Hematopoietic multipotent progenitor cell treated with erythropoietin and hydrocortisone succinate and interleukin-3 and kit ligand, for 15 days (in vitro differentiated cells): ENCODE results near the gene NRP2.

ENCODE experiments used
- DNase-seq: peaks from one replicate; pipeline ENCODE4 v3.0.0-alpha.2; 2015; ENCODE audit warnings: low spot score

The NRP2 gene

DNA sequence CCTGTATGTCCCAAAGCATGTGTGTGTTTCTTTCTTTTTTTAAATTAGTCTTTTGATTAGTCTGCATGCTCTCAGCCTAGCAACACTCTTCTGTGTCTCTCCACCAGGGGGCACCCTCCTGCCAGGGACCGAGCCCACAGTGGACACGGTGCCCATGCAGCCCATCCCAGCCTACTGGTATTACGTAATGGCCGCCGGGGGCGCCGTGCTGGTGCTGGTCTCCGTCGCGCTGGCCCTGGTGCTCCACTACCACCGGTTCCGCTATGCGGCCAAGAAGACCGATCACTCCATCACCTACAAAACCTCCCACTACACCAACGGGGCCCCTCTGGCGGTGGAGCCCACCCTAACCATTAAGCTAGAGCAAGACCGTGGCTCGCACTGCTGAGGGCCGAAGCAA lies 93.8 kb downstream of the NRP2 start:
- peak; percentile 72 for DNase-seq

DNA sequence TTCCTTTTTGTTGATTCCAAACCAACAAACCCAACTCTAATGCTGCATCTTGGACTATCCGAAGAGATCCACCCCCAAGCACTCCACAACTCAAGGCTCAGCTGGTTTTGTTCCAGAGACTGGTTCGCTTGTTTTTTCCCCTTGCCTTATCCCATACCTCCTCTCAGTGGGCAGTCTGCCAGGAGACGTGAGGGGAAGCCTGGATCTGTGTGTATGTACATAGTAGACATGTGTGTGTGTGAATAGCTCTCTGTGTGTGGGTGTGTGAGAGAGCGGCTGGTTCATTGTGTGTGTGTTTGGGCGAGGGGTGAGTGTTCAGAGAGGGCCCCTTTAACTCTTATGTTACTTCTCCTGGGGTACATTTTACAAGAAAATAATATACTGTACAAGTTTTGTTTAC lies 94.4 kb downstream of the NRP2 start:
- no peak for DNase-seq

DNA sequence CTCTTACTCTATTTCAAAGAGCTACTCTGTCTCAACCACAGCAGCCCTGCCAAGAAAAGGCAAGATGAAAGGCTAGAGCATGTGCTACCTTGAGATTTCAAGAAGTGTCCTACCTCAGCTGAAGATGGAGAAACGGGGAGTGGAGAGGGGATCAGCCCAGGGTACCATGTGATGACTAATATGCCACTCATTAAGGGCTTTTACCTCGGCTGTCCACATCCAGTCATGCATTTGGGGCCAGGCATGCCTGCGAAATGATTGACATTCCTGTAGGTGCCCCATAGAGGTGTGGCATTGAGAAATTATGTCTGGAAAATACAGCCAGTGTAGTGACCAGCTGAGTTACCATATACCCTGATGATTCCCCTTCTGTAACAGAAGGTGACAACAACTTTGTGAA lies 96.1 kb downstream of the NRP2 start:
- no peak for DNase-seq

DNA sequence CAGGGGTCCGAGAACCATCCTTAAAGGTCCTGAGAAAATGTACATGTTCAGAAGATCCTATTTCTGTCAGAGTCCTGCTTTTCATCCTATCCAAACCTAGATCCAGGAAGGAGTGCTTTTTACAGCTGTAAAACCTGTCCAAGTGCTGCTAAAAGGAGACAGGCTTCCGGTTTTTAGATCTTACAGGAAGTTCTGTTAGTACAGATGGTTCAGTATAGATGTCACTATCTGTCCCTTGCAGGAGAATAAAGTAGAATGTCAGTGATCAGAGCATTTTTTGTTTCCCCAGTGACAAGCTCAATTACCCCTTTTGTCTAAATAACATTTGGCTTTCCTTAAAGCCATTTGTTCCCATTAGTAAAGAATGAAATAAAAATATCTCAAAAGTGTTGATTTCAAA lies 98.3 kb downstream of the NRP2 start:
- DNase-seq: peak; percentile 70

DNA sequence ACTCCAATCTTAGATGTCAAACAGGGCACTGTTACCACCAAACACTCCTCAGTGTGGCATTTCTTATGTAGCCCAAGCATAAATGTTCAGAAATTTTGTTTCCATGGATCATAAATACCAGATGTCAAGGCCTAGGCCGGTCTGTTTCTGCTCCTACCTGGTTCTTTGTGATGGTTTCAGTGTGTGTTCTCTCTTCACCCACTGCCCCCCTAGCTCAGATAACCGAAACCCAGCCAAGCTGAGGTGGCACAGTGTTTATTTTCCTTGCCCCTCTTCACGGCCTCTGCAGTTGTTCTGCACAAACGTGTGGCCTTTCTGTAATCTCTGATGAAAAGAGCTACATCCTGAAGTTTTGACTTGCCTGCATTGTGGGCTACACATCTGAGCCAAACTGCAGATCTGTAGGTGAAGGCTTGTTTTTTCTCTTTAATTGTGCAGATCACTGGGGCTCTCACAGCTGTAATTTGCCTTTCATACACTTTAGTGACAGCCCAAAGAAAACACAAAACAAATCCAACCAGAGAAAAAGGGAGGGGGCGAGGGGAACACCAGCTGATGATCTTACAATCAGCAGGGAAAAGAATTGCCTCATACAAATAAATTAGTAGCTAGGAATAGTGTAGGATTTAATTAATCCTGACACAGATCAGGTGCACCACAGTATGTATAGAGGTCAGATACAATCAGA lies 99.1 kb downstream of the NRP2 start:
- peak; percentile 6 for DNase-seq

DNA sequence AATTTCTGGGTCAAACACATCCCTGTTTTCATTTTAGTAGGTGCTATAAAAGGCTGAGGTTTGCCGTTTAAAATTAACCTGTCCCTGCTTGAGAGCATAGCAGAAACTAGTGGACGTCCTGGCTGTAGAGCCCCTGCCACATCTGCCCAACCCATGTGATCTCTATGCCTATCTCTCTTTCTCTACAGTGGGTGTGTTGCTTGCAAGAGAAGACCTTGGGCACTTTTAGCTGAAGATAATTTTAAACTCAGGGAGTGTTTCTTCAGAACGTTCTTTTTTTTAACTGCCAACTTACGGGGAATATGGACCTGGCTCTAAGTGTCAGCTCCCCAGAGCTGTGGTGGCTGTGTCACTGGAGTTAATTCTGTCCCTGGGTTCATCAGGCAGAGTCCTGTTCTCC lies 100.6 kb downstream of the NRP2 start:
- peak; percentile 63 for DNase-seq

DNA sequence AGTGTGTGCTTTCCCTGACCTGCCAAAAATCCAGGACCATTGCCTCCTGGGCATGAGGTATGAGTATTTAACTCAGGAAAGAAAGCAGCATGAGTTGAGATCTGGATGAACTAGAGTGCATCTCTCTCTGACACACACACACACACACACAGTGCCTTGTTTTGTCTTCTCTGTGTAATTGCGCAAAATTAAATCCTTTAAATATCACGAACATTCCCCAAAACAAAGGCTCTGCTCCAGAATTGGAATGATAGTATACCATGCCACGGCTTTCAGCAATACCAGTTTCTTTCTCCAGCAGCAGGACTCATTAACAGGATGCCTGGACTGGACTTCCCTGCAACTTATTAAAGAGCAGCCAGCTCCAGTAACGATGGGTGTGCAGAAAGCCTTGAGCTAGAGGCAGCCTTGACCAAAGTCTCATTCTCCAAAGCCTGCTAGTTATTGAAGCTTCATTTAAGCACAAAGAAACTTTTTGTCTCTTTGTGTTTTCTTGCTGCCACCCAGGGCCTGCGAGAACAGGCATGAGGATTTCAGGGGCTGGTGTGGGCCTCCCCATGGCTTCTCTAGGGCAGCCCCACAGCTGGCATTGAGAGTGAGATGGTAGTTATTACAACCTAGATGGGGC lies 101.7 kb downstream of the NRP2 start:
- no peak for DNase-seq

DNA sequence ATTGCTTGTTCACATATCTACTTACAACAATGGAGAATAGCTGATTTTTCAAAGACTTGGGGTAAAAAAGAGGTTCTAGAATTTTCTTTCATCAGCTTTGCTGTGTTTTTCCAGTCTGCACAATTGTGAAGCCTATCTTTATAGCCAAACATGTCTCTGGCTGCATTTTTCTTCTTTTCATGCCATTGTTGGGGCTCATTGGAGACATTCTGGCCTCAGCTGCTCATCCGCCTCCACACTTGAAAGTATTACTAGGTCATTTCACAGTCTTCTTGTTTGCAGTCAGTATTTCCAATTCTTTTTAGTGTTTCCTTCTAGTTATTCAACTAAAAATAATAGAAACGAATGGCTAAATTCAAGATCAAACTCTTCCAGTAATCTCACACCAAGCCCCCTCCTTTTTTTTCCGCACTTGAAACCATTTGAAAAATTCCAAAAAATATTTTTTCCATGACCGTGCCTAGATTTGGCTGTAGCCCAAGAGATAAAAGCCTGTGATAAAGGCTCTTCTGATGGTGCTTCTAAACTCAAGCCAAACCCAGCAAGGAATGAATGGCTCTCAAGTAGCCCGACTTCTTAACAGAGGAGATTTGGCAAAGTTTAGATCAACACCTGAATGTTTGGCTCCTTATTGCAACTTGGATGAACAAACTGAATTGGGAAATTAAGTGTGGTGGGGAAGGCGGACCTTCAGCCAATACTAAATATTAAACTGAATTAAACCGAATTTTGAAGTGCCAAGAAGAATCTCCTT lies 103.4 kb downstream of the NRP2 start:
- DNase-seq: no peak

DNA sequence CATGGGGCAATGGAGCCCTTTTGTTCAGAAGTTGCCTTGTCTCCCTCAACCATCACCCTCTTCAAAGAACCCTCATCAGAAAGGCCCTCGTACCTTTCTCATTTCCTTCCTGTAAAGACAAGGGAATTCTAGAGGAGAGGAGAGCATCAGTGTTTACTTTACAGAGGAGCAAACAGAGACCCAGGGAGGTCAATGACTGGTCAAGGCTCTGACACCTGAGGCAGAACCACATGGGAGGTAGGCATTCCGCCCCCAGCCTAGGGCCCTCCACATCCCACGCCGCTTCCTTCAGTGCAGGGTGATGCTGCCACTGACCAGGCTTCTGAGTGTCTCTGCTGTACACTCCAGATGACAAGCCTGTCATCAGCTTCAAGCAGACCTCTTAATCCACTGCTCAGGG lies 104.7 kb downstream of the NRP2 start:
- DNase-seq: no peak

DNA sequence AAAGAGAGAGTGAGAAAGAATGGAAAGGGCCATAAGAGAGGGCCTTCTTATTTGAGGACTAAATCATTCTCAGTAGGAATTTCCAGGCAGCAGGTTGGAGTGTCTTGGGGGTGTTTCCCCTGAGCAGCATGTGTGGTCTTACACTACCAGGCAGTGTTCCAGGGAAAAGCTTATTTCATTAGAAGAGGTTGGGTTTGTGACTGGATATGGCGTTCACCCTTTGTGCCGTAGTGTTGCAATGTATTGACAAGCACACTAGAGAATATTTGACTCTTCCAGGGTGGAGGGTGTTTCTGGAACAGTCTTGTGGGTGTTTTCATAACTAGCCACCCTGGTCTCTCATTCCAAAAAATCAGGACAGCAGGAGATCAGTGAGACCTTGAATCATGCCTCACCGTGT lies 105.5 kb downstream of the NRP2 start:
- DNase-seq: no peak

DNA sequence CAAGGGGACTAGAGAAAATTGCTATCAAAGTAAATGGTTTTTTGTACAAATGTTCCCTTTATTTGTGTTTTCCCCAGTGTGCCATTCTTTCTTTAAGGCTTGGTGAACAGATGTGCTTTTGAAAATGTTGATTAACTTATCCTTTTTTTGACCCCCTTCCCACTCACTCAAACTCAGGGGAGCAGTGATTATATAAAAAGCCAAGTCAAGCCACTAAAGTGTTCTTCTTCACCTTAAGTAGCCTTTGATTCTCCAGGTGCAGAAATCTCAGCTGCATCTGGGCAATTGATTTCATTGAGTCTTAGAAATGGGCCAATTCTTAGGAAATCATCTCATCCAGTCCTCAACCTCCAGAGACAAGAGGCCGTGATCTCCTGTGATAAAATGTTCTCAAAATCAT lies 107.6 kb downstream of the NRP2 start:
- DNase-seq: no peak

DNA sequence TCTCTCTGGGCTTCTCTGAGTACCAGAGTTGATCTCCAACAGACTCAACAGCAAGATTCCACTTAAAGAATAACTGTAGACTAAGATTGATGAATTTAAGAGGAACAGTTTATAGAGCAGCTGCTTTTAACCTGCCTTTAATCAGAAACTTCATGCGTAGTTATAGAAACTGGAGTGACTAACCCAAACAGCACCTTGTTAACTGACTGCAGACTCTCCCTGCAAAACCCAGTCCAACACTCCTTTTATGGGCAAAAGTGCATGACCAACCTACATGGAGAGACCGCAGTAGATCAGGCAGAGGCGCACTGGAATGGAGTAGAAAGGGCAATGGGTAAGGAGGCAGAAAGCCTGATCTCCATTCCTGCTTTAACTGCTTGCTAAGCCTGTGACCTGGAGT lies 110.6 kb downstream of the NRP2 start:
- no peak for DNase-seq

DNA sequence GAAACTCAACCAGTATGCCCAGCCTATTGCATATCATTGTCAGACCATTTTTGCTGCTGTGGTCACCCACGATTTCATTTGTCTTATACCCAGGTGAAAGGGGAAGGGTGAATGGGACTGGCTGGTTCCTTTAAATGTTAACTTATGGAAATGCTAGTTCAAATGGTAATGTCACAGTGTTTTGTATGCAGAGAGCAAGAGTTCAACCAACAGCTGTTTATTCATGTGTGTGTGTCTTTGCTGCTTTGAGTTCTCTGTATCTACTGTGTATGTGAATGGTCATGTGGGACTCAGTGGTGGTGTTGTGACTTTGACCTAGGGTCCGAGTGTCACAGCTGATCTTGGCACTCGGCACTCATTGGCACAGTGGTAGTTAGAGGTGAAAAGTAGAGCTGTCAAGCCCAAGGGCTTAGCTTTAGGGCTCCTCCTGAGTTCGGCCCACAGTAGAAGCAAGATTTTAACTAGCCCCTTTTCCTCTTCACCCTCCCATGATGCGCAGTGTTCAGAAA lies 114.6 kb downstream of the NRP2 start:
- DNase-seq: no peak

DNA sequence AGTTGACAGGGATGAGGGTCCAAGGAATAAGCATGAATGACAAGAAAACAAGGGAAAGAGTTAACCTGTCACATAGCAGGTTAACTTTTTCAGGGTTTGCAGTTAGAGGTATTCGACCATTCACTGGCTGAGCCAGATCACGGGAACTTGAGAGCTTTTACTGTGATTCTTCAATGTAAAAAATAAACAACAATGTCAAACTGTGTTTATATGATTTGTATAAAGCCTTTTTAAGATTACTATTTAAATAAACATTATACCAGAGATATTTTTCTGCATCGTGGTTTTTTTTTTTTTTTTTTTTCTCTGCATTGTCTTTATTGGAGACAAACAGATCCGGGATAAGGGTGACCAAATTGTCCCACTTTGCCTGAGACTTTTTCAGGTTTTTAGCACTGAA lies 115.6 kb downstream of the NRP2 start:
- no peak for DNase-seq

DNA sequence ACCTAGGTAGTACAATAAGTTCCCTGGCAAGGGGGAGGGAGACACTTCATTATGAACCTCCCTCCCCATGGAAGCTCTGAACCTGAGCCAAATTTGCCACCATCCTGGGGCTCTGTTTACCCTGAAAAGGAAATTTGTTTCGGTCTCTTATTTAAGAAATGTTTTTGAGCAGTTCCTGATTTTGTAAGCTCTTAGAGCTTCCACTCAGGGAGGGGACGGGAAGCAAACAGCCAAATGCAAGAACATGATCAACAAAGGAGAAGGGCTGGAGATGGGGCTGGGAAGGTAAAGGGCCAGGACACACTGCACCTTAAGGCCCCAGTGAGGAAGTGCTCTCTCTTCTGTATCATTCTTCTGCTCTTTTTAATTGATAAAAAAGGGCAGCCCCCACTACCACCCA lies 117.9 kb downstream of the NRP2 start:
- no peak for DNase-seq

DNA sequence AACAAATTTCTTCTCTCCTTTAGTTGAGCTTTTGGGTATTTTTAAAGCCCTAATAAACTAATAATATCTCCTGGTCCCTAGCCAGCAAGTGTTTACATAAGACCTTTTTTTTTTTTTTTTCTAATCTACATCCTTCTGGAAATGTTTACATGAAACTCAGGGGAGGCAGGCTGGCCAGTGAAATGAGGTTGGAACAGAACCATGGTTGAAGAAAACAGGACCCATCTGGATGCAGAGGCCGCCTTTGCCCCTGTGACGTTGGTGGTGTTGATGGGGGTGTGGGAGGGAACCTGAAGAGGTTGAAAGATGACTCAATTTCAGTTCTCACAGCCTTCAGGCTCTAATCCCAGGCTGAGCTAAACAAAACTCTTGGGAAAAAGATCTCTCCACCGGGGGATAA lies 118.5 kb downstream of the NRP2 start:
- no peak for DNase-seq

DNA sequence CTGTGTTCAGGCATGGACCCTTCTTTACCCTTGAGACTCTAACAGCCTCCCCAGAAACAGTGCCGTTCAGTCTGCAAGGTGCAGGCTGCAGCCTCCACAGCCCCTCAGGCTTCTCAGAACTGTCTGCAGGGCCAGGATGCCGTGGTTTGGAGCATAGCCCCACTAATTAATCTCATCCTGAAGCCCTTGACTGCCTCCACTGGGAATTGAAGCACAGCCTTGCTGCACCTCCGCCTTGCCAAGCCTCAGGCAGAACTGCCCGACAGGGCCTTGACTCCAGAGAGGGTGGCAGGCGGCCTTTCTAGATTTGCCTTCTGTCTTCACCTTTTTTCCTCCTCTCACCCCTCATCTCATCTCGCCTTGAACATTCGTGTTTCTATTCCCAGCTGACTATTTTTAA lies 119.8 kb downstream of the NRP2 start:
- no peak for DNase-seq

DNA sequence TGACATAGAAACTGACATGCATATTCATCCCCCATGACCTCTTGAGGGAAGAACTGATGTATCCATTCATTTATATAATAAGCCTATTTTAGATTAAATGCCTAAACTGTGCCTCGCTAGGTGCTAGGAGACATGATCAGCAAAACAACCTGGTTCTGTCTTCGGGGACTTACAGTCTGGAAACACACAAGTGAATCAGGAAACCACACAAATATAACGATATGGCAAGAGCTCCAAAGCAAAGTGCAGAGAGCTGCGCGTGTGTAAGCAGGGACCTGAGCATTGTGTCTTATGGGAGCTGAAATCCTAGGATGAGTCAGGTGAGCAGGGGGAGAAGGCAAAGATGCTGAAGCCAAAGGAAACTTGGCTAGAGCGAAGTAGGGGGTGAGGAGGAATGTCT lies 120.6 kb downstream of the NRP2 start:
- no peak for DNase-seq

DNA sequence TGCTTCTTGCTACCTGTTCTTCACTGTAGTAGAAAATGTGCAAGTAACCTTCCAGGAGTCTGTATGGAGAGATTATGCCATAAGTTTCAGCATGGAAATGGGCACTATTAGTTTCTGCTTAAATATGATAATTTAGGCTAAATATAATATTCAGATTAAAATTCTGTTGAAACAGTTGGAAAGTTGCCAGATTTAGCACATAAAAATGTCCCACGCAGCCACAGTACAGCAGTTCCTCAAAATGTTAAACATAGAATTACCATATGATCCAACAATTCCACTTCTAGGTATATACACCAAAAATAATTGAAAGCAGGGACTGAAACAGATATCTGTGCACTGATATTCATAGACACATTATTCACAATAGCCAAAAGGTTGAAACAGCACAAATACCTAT lies 121.2 kb downstream of the NRP2 start:
- no peak for DNase-seq

DNA sequence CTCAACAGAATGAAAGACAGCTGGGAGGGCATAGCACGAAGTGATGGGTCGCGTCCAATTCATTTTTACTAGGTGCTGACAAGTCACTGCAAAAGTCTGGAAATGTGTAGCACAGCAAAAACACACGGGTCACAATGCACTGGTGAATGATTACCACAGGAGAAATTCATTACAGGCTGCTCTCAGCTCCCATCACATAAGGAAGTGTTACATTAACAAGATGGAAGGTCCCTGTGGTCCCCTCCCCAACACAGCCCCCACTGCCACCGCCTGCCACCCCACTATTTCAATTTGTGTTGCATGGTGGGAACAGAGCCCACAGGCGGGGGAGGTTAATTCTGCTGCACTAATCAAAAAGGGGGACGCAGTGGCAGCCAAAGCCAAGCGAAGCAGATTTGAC lies 122.8 kb downstream of the NRP2 start:
- DNase-seq: no peak

DNA sequence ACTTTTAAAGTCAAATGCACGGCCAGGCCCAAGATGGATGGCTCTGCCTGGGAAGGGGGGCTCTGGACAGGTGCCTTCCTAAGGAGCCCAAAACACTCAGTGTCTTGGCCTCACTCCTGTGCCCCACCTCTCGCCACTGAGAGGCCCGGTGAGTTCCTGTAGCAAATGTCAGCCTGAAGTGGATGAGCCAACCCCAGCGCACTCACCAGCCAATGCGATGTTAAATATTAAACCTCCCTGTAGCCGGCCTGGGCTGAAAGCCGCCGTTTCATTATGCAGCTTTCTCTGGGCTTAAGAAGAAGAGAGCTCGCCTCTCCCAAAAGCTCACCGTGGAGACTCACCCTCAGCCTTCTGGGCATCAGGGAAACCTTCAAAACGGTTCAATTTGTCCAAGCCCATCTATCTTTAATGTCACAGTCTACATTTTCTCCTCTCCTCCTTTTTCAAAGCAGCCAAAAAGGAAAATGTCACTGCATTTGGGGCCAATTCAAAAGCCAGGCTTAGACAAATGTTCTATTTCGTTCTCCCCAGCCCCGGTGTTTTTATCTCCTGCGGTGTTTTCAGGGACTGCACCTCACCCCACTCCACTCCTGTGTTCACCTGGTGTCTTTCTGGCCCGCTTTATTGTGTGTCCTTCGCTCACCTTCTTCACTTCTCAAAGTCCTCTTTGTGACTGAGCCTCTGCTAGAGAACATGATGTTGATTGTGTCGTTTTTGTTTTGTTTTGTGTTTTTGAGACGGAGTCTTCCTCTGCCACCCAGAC lies 124.0 kb downstream of the NRP2 start:
- no peak for DNase-seq

DNA sequence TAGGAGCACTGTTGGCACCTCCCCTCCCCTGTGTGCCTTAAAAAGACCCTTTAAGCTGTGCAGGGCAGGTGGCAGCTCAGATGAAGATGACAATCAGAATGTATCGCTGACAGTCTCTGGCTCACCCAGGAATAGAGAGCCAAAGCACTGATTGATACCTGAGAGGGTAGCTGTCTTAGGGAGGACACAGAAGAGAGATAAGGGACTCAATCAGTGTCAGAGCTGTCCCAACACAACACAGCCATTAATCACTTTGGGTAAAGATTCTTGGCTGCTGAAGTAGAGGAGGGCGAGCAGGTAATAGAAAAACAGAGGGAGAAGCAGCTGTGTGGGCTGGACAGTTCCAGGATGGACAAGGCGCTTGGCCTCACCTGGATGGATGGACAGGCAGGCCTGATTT lies 124.9 kb downstream of the NRP2 start:
- no peak for DNase-seq

DNA sequence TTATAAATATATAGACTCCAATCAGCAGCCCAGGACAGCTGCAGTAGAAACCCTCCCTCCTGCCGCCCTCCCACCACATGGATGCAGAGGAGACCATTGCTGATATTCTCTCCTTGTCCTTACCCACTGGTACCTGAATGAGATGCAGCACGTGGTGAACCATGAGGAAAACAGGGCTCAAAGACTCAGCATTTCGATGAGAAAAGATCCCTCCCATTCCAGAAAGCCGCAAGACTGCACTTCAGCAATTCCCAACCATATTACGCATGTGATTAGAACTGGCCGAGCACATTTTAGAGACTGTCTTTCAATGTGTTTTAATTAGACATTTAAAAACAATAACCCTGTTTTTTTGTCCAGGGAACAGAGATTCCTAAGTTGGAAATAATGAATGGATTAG lies 125.5 kb downstream of the NRP2 start:
- DNase-seq: no peak
